ENCODE results near the gene TRAF4. TPM values are rescaled to one million over a fixed set of nuclear protein-coding genes. Genes with fewer than 3 reads are reported as not detected.
A peak's percentile ranks its signal among the peaks of the same experiment; 100 is the strongest.

TRAF4 gene
- total and polyA plus RNA-seq, 2 experiments from 2014 or later: 66.2 to 99.5 TPM

GRCh38 chr17:28760601-28761562, 17.1 kb downstream of the TRAF4 start:
- Histone ChIP-seq H3K9me3 (ENCODE audit: low read depth) (no peaks in the 10 kb centered on the region), H3K4me2 (no peak overlapping the region), H4K20me1 (ENCODE audit: insufficient read depth, poor library complexity, severe bottlenecking) (peaks cover 4% of the 10 kb centered on the region), H3K4me1 (ENCODE audit: insufficient read depth) (no peaks in the 10 kb centered on the region), H3K36me3 (replicated peaks; ENCODE audit: insufficient read depth, low read depth) (no peaks in the 10 kb centered on the region), H3K27ac (no peak overlapping the region), H3K4me3 (no peak overlapping the region), H2AFZ (no peak overlapping the region), H3K9me2 (replicated peaks; ENCODE audit: insufficient read depth) (no peaks in the 10 kb centered on the region), H3K27me3 (no peaks in the 10 kb centered on the region), H3K79me2 (peaks cover 23% of the 10 kb centered on the region)
- TF ChIP-seq EZH2phosphoT487 (IDR thresholded peaks at IDR 0.05; ENCODE audit: low read depth, severe bottlenecking, unreplicated experiment) (no peak), EZH2 (IDR thresholded peaks at IDR 0.05; ENCODE audit: borderline replicate concordance) (no peak)
- TF ChIP-seq, protein P1, sequence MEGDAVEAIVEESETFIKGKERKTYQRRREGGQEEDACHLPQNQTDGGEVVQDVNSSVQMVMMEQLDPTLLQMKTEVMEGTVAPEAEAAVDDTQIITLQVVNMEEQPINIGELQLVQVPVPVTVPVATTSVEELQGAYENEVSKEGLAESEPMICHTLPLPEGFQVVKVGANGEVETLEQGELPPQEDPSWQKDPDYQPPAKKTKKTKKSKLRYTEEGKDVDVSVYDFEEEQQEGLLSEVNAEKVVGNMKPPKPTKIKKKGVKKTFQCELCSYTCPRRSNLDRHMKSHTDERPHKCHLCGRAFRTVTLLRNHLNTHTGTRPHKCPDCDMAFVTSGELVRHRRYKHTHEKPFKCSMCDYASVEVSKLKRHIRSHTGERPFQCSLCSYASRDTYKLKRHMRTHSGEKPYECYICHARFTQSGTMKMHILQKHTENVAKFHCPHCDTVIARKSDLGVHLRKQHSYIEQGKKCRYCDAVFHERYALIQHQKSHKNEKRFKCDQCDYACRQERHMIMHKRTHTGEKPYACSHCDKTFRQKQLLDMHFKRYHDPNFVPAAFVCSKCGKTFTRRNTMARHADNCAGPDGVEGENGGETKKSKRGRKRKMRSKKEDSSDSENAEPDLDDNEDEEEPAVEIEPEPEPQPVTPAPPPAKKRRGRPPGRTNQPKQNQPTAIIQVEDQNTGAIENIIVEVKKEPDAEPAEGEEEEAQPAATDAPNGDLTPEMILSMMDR (IDR thresholded peaks at IDR 0.05; ENCODE audit: poor library complexity): no peak
- no peak for DNase-seq (ENCODE audit: low spot score)
- WGBS (ENCODE audit: low lambda C conversion rate, missing lambda C conversion rate): 58% methylated on average over 9 of the region's 9 CpGs

- no peaks in the 10 kb centered on the region for H3K27me3 ChIP-seq
- no peaks in the 10 kb centered on the region for H3K4me1 ChIP-seq (ENCODE audit: insufficient read depth)
- no peak overlapping the region for H2AFZ ChIP-seq
- no peak overlapping the region for H3K4me2 ChIP-seq
- no peaks in the 10 kb centered on the region for H3K9me2 ChIP-seq (replicated peaks; ENCODE audit: insufficient read depth)
- H3K27ac ChIP-seq: no peak overlapping the region
- TF ChIP-seq, protein P1 (IDR thresholded peaks at IDR 0.05; ENCODE audit: poor library complexity): no peak
- TF ChIP-seq EZH2phosphoT487 (IDR thresholded peaks at IDR 0.05; ENCODE audit: low read depth, severe bottlenecking, unreplicated experiment) (no peak), EZH2 (IDR thresholded peaks at IDR 0.05; ENCODE audit: borderline replicate concordance) (no peak)
- peaks cover 4% of the 10 kb centered on the region for H4K20me1 ChIP-seq (ENCODE audit: insufficient read depth, poor library complexity, severe bottlenecking)
- no peaks in the 10 kb centered on the region for H3K9me3 ChIP-seq (ENCODE audit: low read depth)
- H3K36me3 ChIP-seq (replicated peaks; ENCODE audit: insufficient read depth, low read depth): no peaks in the 10 kb centered on the region
- peaks cover 25% of the 10 kb centered on the region for H3K79me2 ChIP-seq
- DNase-seq (ENCODE audit: low spot score): no peak
- H3K4me3 ChIP-seq: no peak overlapping the region
- WGBS (ENCODE audit: low lambda C conversion rate, missing lambda C conversion rate): 93% methylated on average over 1 of the region's 1 CpG
Measured at GRCh38 chr17:28763137-28763799, 19.5 kb downstream of the TRAF4 start.

- Histone ChIP-seq H3K27me3 (no peaks in the 10 kb centered on the region), H3K9me3 (ENCODE audit: low read depth) (no peaks in the 10 kb centered on the region), H2AFZ (no peak overlapping the region), H3K36me3 (replicated peaks; ENCODE audit: insufficient read depth, low read depth) (no peaks in the 10 kb centered on the region), H3K4me2 (no peak overlapping the region), H3K79me2 (peaks cover 27% of the 10 kb centered on the region), H3K27ac (no peak overlapping the region), H3K4me1 (ENCODE audit: insufficient read depth) (no peaks in the 10 kb centered on the region), H3K4me3 (no peak overlapping the region), H3K9me2 (replicated peaks; ENCODE audit: insufficient read depth) (no peaks in the 10 kb centered on the region), H4K20me1 (ENCODE audit: insufficient read depth, poor library complexity, severe bottlenecking) (peaks cover 4% of the 10 kb centered on the region)
- 57% methylated on average over 5 of the region's 5 CpGs for WGBS (ENCODE audit: low lambda C conversion rate, missing lambda C conversion rate)
- TF ChIP-seq, protein P1 (IDR thresholded peaks at IDR 0.05; ENCODE audit: poor library complexity): peak; percentile 93
- TF ChIP-seq EZH2phosphoT487 (IDR thresholded peaks at IDR 0.05; ENCODE audit: low read depth, severe bottlenecking, unreplicated experiment): no peak
- DNase-seq (ENCODE audit: low spot score): peak; percentile 88
Measured at GRCh38 chr17:28763804-28764266, 20.0 kb downstream of the TRAF4 start.
